Measurements from ENCODE around the gene ABHD10.

DNA sequence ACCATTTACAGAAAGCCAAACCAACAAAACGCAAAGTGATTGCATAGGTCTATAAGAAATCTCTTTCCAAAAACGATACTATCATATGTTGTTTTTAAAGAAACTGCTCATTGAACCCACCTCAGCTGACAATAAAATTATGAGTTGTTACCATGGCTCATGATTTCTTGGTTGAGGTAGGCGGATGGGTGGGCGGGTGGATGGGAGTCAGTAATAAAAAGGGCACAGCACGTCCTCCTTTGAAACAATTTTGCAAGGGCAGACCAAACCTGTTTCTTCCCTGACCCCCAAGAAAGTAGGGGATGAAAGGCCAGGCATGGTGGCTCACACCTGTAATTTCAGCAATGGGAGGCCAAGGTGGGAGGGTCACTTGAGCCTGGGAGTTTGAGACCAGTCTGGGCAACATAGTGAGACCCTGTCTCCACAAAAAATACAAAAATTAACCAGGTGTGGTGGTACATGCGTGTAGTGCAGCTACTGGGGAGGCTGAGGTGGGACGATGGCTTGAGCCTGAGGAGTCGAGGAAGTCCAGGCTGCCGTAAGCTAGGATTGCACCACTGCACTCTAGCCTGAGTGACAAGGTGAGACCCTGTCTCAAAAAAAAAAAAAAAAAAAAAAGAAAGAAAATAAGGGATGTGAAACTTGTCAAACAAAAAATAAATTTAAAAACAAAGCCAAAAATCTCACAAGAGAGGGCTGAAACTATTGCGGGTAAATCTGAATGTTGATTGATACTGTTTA is 2.1 kb downstream of the ABHD10 start:
- TF ChIP-seq POLR2AphosphoS5 (IDR thresholded peaks at IDR 0.05) (no peak), POLR2A (IDR thresholded peaks at IDR 0.05) (no peak), EP300 (IDR thresholded peaks at IDR 0.05) (no peak)
- TF ChIP-seq, protein P1, sequence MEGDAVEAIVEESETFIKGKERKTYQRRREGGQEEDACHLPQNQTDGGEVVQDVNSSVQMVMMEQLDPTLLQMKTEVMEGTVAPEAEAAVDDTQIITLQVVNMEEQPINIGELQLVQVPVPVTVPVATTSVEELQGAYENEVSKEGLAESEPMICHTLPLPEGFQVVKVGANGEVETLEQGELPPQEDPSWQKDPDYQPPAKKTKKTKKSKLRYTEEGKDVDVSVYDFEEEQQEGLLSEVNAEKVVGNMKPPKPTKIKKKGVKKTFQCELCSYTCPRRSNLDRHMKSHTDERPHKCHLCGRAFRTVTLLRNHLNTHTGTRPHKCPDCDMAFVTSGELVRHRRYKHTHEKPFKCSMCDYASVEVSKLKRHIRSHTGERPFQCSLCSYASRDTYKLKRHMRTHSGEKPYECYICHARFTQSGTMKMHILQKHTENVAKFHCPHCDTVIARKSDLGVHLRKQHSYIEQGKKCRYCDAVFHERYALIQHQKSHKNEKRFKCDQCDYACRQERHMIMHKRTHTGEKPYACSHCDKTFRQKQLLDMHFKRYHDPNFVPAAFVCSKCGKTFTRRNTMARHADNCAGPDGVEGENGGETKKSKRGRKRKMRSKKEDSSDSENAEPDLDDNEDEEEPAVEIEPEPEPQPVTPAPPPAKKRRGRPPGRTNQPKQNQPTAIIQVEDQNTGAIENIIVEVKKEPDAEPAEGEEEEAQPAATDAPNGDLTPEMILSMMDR (IDR thresholded peaks at IDR 0.05): no peak

Measured in upper lobe of left lung (tissue), 4 donors.